Activated CD8-positive, alpha-beta memory T cell treated with anti-CD3 and anti-CD28 coated beads, Interleukin-2, amount 10 ng/mL, durations not matched to agents 7 days and 5 days (primary cell): ENCODE results near the gene ST8SIA6. TPM values are rescaled to one million over a fixed set of nuclear protein-coding genes. Genes with fewer than 3 reads are reported as not detected.

ENCODE experiments used
- ATAC-seq: fragments of 150-1000 bp; cut with Tn5 transposase; one replicate; pipeline ENCODE4 v1.10.0; 2021; ENCODE audit warnings: moderate library complexity
- CTCF ChIA-PET: fragments of 350-600 bp; sonication (Branson Sonifier 250); formaldehyde crosslinking; loops from one replicate; lab custom pipeline; 2021; ENCODE audit warnings: antibody characterized with exemption; lab: Charles Lee
- DNase-seq: peaks from one replicate; pipeline ENCODE4 v3.0.0-alpha.2; 2020
- H3K27ac Mint-ChIP-seq: one replicate; pipeline ENCODE4 v1.8.0; 2021; ENCODE audit warnings: mild to moderate bottlenecking, mixed read lengths
- H3K27me3 Mint-ChIP-seq: one replicate; pipeline ENCODE4 v1.8.0; 2021; ENCODE audit warnings: mixed read lengths
- H3K36me3 Mint-ChIP-seq: one replicate; pipeline ENCODE4 v1.8.0; 2021; ENCODE audit warnings: mild to moderate bottlenecking, mixed read lengths
- H3K4me1 Mint-ChIP-seq: one replicate; pipeline ENCODE4 v1.8.0; 2021; ENCODE audit warnings: mixed read lengths
- H3K4me3 Mint-ChIP-seq: one replicate; pipeline ENCODE4 v1.8.0; 2021; ENCODE audit warnings: mild to moderate bottlenecking, moderate library complexity, mixed read lengths
- H3K9me3 Mint-ChIP-seq: one replicate; pipeline ENCODE4 v1.8.0; 2022; ENCODE audit warnings: low read depth, mixed read lengths
- total RNA-seq, 2 experiments: library from RNA; stranded (reverse); gene quantifications; one replicate each; pipeline ENCODE4 v1.2.3, GENCODE V29; 2021

Gene ST8SIA6
- total RNA-seq, 2 experiments from 2014 or later: not detected

DNA sequence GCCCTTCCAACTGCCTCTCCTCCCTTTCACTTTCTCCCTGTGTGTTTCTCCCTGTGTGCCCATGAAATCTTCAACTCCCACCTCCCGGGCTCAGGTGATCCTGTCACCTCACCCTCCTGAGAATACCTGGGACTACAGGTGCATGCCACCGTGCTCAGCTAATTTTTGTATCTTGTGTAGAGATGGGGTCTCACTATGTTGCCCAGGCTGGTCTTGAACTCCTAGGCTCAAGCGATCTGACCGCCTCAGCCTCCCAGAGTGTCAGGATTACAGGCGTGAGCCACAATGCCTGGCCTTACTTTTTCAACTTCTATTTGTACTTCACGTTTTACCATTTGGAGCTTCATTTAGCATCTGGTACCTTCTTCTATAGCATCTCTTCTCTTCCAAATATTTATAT is 24.9 kb downstream of the ST8SIA6 start:
- peaks cover 35% of the 10 kb centered on the region for H3K27me3 Mint-ChIP-seq
- no peak for DNase-seq
- CTCF ChIA-PET: interaction anchor here (0.9 to 2.0 kb wide), 11 partner anchors 9 to 215 kb away, joined by 3 to 11 read pairs (median 3); partner anchors contain the start of genes ST8SIA6 and STAM
- peaks cover 1% of the 10 kb centered on the region for H3K36me3 Mint-ChIP-seq
- H3K4me3 Mint-ChIP-seq: peak overlapping the region; percentile 67
- H3K27ac Mint-ChIP-seq: peak overlapping the region; percentile 77
- ATAC-seq: no peak
- H3K9me3 Mint-ChIP-seq: no peaks in the 10 kb centered on the region
- peaks cover 52% of the 10 kb centered on the region for H3K4me1 Mint-ChIP-seq

DNA sequence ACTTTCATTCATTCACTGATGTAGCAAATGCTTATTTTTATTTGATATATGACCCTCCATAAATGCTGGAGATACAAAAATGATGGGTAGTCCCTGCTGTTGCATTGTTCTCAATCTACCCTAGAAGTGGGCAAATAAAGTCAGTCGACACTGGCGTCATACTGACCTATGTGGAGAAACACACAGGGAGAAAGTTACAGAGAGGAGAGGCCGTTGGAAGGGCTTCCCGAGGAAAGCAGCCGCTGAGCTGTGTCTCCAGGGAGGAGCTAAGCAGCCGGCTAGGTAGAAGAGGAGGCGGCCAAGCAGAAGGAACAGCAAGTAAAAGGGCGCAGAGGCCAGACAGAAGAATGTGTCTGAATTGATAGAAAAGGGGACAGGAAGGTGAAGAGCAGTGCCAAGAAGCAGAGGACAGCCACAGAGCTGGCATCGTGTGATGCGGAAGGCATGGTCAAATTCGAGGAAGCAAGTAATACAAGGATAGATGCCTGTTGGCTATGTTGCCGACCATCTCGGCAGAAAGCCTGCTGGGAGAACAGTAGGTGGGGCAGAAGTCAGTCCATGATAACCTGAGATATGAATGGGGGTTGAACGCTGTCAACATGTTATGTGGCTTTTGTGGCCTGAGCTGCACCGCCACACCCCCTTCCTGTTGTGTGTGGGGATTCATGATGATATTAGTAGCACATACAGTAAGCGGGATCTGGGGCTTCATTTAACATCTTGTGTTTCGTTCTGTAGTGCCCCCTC is 25.9 kb downstream of the ST8SIA6 start:
- DNase-seq (peak; percentile 91), ATAC-seq (peak; percentile 87)
- H3K9me3 Mint-ChIP-seq: no peaks in the 10 kb centered on the region
- peaks cover 35% of the 10 kb centered on the region for H3K27me3 Mint-ChIP-seq
- H3K4me1 Mint-ChIP-seq: peaks cover 56% of the 10 kb centered on the region
- peaks cover 1% of the 10 kb centered on the region for H3K36me3 Mint-ChIP-seq
- H3K27ac Mint-ChIP-seq: peak overlapping the region; percentile 83
- peak overlapping the region; percentile 67 for H3K4me3 Mint-ChIP-seq
- CTCF ChIA-PET: interaction anchor here (0.5 to 2.0 kb wide), 7 partner anchors 10 to 159 kb away, joined by 3 to 11 read pairs (median 3); no protein-coding TSS in a partner anchor

DNA sequence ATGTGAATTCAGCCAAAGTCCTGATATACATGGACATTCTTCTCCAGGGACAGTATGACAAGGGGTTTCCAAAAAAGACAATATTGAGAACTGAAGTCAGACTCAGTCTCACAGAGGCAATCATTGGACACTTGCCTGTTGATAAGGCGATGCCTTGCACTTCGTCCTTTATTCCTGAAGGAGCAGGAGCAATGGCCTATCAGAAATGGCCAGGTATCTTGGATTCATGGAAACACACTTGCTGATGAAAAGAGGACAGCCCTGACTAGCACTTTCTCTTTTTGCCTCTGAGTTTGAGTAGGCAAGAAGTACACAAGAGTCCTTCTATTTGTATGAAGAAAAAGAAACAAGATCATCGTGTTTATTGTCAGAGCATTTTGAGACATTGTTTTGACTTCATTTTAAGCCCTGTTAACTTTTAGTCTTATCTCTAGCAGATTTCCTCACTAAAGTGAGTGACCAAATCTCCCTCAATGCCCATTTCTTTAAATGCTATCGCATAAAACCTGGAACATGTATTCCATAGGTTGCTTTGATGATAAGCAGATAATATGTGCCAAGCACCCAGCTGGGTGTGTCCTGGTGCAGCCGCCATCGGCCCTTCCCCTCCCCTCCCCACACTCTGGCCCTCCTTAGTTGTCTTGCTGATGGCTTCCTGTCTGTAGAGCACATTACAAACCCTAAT is 26.6 kb downstream of the ST8SIA6 start:
- DNase-seq: no peak
- ATAC-seq: peak; percentile 6
- CTCF ChIA-PET: interaction anchor here (1.7 kb wide), 1 partner anchor 15 kb away, joined by 8 read pairs; no protein-coding TSS in a partner anchor

DNA sequence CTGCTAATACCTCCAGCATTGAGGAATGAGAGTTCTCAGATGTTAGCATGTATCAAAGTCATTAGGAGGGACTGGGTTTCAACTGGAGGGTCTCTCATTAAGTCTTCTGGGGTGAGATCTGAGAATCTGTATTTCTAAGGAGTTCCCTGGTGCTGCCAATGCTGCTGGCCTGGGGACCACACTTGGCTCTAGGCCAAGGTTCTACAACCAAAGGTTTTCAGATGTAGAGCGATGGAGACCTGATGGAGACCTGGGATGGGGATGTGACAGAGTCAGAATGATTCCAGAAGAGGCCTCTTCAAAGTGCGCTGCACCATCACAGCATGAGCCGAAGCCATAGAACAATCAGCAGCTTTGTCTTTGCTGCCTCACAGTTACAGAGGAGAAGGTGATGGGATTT is 27.2 kb downstream of the ST8SIA6 start:
- Mint-ChIP-seq H3K36me3 (peaks cover 1% of the 10 kb centered on the region), H3K27me3 (peaks cover 27% of the 10 kb centered on the region), H3K4me3 (no peak overlapping the region), H3K9me3 (no peaks in the 10 kb centered on the region), H3K4me1 (peaks cover 57% of the 10 kb centered on the region), H3K27ac (peak overlapping the region; percentile 11)
- DNase-seq: no peak
- CTCF ChIA-PET: no interaction called here
- no peak for ATAC-seq

More for the DNA sequence above, 26.6 kb downstream of the ST8SIA6 start:
- H3K27ac Mint-ChIP-seq: peak overlapping the region; percentile 83
- peaks cover 57% of the 10 kb centered on the region for H3K4me1 Mint-ChIP-seq
- no peaks in the 10 kb centered on the region for H3K9me3 Mint-ChIP-seq
- peaks cover 32% of the 10 kb centered on the region for H3K27me3 Mint-ChIP-seq
- H3K36me3 Mint-ChIP-seq: peaks cover 1% of the 10 kb centered on the region
- H3K4me3 Mint-ChIP-seq: peak overlapping the region; percentile 67

DNA sequence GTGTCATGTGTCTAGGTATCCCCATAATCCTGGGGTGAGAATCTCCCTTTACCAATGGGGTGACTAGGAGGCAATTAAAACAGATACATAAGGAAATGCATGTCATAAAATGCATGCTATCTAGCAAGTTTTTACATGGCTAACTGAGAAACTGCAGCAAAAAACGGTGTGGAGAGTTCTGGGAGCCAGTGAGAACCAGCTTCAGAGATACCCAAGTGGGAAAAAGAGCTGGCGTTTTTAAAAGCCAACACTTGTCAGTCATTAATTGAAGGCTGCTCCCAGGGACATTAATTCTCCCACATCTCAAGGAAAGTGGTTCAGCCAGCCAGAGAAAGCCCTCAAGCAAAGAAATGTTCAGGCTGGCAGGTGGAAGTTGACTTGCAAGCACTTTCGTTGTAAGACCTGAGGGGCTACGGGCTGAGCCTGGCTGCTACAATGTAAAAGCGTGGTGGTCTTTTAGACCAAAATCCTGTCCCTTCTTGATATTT is 28.1 kb downstream of the ST8SIA6 start:
- ATAC-seq: no peak
- Mint-ChIP-seq H3K4me3 (no peak overlapping the region), H3K9me3 (no peaks in the 10 kb centered on the region), H3K27ac (peak overlapping the region; percentile 66), H3K4me1 (peaks cover 55% of the 10 kb centered on the region), H3K36me3 (peaks cover 1% of the 10 kb centered on the region), H3K27me3 (peaks cover 18% of the 10 kb centered on the region)
- no peak for DNase-seq
- CTCF ChIA-PET: interaction anchor here (1.3 kb wide), 1 partner anchor 17 kb away, joined by 5 read pairs; no protein-coding TSS in a partner anchor

DNA sequence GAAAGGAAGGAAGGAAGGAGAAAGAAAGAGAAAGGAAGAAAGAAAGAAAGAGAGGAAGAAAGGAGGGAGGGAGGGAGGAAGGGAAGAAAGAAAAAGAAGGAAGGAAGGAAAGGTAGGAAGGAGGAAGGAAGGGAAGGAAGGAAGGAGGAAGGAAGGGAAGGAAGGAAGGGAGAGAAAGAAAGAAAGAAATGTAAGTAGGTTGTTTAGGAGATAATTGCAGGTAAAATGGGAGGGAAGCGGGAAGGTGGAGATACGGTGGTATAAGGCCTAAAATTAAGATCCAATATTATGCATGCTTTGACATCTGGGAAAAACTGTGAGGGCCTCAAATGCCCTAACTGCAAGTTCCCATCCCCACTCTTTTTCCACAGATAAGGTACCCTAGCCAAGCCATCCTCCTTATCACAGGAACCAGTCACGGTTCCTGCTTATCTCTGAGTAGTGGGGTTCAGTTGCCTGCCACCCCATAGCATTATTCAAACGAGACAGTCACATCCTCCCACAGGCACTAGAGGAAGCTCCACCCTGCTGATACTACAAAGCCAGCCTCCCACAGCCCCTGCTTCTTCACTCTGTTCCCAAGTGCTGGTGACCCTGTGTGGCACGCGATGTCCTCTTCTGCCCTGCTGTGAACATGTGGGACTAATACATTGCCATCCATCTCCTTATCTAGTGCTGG is 28.7 kb downstream of the ST8SIA6 start:
- Mint-ChIP-seq H3K4me3 (no peak overlapping the region), H3K36me3 (peaks cover 1% of the 10 kb centered on the region), H3K27ac (peak overlapping the region; percentile 66), H3K4me1 (peaks cover 54% of the 10 kb centered on the region), H3K9me3 (no peaks in the 10 kb centered on the region), H3K27me3 (peaks cover 13% of the 10 kb centered on the region)
- peak; percentile 48 for DNase-seq
- peak; percentile 27 for ATAC-seq
- CTCF ChIA-PET: interaction anchor here (1.3 kb wide), 1 partner anchor 17 kb away, joined by 5 read pairs; no protein-coding TSS in a partner anchor

DNA sequence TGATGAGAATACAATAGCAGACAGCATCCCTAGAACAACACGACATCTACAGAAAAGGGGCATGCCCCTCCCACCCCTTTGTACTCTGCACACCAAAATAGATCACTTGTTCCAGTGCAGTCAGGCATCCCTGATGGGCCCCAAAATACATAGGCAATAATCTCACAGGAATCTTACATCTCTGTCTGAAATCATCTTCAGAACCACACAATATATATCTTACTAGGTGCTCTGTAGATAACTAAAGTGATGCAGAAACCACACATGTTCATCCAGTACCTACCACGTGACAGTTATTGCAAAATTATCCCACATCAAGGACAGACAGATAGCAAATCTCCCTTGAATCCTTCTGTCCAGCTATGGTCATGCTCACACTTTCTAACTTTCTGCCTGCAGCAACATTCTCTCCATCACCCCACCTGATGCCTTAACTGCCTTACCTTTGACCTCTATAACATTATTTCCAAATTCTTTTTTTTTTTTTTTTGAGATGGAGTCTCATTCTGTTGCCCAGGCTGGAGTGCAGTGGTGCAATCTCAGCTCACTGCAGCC is 30.7 kb downstream of the ST8SIA6 start:
- H3K36me3 Mint-ChIP-seq: peaks cover 1% of the 10 kb centered on the region
- peaks cover 38% of the 10 kb centered on the region for H3K4me1 Mint-ChIP-seq
- no peaks in the 10 kb centered on the region for H3K9me3 Mint-ChIP-seq
- ATAC-seq (no peak), DNase-seq (no peak)
- H3K4me3 Mint-ChIP-seq: no peak overlapping the region
- H3K27ac Mint-ChIP-seq: no peak overlapping the region
- no peaks in the 10 kb centered on the region for H3K27me3 Mint-ChIP-seq
- CTCF ChIA-PET: interaction anchor here (1.0 kb wide), 1 partner anchor 14 kb away, joined by 5 read pairs; no protein-coding TSS in a partner anchor

DNA sequence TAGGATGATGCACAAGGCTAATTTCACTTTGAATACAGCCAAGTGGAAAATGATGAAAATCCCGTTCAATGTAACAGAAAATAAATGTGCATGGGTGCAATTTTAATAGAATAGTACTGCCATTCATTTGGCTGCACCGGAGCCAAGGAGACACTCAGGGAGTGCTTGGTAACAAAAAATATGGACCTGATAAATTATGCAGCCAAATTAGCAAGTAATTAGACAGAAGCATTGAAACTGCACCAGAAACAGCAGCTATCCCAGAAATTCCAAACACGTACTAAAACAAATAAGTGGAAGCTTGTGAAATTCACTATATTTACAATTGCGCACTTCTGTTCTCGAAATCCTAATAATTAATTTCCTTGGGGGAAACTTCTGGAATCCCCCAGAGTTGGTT is 31.5 kb downstream of the ST8SIA6 start:
- no peak for ATAC-seq
- no peak overlapping the region for H3K4me3 Mint-ChIP-seq
- H3K27ac Mint-ChIP-seq: no peak overlapping the region
- no peaks in the 10 kb centered on the region for H3K9me3 Mint-ChIP-seq
- no peak for DNase-seq
- H3K27me3 Mint-ChIP-seq: no peaks in the 10 kb centered on the region
- peaks cover 30% of the 10 kb centered on the region for H3K4me1 Mint-ChIP-seq
- CTCF ChIA-PET: interaction anchor here (1.0 kb wide), 1 partner anchor 14 kb away, joined by 5 read pairs; no protein-coding TSS in a partner anchor
- peaks cover 1% of the 10 kb centered on the region for H3K36me3 Mint-ChIP-seq

DNA sequence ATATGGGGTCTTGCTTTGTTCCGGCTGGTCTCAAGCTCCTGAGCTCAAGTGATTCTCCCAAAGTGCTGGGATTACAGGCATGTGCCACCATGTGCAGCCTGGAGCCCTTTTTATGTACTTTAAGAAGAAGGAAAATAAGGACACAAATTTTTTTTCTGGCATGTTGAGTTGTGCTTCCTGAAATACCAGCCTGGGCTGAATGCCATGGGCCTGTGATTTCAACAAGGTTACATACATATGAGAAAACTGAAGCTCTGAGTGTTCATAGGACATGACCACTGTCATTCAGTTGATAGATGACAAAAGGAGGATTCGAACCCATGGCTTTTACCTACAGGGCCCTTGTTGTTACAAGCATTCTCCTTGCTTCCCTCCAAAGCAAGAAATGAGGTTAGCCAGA is 36.1 kb downstream of the ST8SIA6 start:
- CTCF ChIA-PET: no interaction called here

DNA sequence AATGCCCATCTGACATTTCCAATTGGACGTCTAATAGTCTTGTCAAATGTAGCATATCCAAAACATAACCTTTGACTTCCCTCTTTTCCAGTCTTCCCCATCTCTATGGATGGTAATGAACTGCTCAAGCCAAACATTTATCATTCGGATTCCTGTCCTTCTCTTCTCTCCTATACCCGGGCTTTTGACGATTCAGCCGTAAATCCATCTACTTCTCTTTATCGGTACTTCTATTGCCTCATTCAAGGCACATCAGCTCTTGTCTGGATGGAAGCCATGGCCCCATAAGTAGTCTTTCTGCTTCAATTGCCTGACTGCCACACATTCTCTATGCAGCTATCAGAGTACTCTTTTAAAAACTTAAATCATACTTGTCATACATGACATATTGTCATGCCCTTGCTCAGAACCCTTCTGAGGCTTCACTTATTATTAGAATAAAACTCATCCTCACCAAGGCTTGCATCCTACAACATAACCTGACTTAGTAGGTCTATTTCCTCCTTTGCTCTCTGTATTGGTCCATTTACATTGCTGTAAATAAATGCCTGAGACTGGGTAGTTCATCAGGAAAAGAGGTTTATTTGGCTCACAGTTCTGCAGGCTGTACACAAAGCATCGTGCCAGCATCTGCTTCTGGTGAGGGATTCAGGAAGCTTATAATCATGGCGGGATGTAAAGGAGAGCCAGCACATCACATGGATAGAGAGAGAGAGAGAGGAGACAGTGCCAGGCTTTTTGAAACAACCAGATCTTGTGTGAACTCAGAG is 37.8 kb downstream of the ST8SIA6 start:
- ATAC-seq (no peak), DNase-seq (no peak)
- CTCF ChIA-PET: interaction anchor here (1.6 kb wide), 1 partner anchor 12 kb away, joined by 3 read pairs; no protein-coding TSS in a partner anchor
- Mint-ChIP-seq H3K27ac (no peak overlapping the region), H3K9me3 (no peaks in the 10 kb centered on the region), H3K4me1 (no peaks in the 10 kb centered on the region), H3K4me3 (no peak overlapping the region), H3K27me3 (peaks cover 8% of the 10 kb centered on the region), H3K36me3 (no peaks in the 10 kb centered on the region)

More for the DNA sequence above, 36.1 kb downstream of the ST8SIA6 start:
- ATAC-seq: no peak
- DNase-seq: no peak
- Mint-ChIP-seq H3K27ac (no peak overlapping the region), H3K36me3 (no peaks in the 10 kb centered on the region), H3K4me3 (no peak overlapping the region), H3K9me3 (no peaks in the 10 kb centered on the region), H3K4me1 (no peaks in the 10 kb centered on the region), H3K27me3 (peaks cover 8% of the 10 kb centered on the region)

DNA sequence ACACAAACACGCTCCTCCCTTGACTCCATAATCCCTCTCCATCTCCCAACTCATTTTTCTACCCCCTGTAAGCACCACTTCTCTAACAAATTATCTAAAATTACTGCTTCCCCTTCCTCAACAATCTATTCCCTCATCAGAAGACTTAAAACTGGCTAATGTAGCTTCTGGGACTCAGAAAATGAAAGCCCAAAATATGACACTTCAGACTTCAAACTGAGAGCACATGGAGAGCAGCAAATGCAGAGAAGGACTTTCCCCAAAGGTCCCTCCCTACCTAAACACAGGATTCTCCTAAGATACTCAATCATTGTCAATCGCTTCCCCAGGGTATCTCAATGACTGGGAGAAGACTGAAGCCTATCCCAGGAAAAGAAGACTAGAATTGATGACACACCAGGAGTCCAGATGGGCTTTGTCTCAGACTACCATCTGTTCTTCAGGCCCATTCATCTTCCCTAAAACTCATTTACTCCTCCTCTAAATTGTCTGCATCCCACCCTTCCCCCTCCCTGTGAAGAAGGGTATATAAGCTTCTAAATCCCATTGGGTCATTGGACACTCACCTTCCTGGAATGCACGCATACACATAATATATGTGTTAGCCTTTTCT is 39.2 kb downstream of the ST8SIA6 start:
- Mint-ChIP-seq H3K27ac (no peak overlapping the region), H3K9me3 (no peaks in the 10 kb centered on the region), H3K27me3 (peaks cover 8% of the 10 kb centered on the region), H3K4me3 (no peak overlapping the region), H3K4me1 (no peaks in the 10 kb centered on the region), H3K36me3 (no peaks in the 10 kb centered on the region)
- ATAC-seq (no peak), DNase-seq (no peak)
- CTCF ChIA-PET: interaction anchor here (1.3 to 1.6 kb wide), 2 partner anchors 14 to 15 kb away, joined by 3 to 4 read pairs; no protein-coding TSS in a partner anchor

DNA sequence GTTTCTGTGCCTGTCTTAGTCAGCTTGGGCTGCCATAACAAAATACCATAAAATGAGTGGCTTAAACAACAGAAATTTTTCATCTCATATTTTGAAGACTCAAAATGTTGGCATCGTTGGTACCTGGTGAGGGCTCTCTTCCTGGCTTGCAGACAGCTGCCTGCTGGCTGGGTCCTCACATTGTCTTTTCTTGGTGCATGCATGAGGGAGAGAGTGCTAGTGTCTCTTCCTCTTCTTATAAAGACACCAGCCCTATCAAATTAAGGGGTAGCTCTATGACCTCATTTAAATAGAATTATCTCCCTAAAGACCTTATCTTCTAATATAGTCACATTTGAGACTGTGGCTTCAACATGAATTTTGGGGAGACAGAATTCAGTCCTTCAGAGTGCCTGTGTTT is 39.9 kb downstream of the ST8SIA6 start:
- no peaks in the 10 kb centered on the region for H3K9me3 Mint-ChIP-seq
- DNase-seq: no peak
- no peaks in the 10 kb centered on the region for H3K36me3 Mint-ChIP-seq
- H3K27ac Mint-ChIP-seq: no peak overlapping the region
- CTCF ChIA-PET: no interaction called here
- no peaks in the 10 kb centered on the region for H3K4me1 Mint-ChIP-seq
- no peak for ATAC-seq
- H3K4me3 Mint-ChIP-seq: no peak overlapping the region
- peaks cover 8% of the 10 kb centered on the region for H3K27me3 Mint-ChIP-seq
